IPS-18c (cell line): ENCODE measurements around the gene SYT1.

Experiments
- H3K4me3 ChIP-seq: 2 replicates; pipeline ENCODE4 v1.7.0; 2013; ENCODE audit warnings: low read depth, mild to moderate bottlenecking, low read length, moderate library complexity; ENCODE audit not compliant: insufficient read depth
- H3K9me3 ChIP-seq: one replicate; pipeline ENCODE4 v1.6.1; 2013; ENCODE audit warnings: mild to moderate bottlenecking, low read length, moderate library complexity; ENCODE audit not compliant: control insufficient read depth, insufficient read depth

The SYT1 gene

DNA sequence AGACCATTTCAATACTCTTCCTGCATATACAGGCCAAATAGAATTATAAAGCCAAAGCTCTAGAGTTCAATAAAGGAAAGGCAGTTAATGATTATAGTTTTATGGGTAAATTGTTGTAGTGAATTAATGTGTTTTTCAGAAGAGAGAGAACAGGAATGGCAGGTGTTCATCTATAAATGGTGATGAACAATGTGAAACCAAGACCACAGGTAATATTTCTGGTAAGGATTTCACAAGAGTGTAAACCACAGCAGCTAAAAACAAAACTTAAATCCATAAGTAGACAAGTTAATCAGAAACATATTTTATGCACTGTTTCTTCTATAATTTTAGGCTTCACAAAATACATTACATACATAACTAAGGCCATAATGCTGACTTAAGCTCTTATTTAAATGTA, 204.4 kb downstream of the SYT1 start:
- H3K9me3 ChIP-seq: no peaks in the 10 kb centered on the region
- no peak overlapping the region for H3K4me3 ChIP-seq

DNA sequence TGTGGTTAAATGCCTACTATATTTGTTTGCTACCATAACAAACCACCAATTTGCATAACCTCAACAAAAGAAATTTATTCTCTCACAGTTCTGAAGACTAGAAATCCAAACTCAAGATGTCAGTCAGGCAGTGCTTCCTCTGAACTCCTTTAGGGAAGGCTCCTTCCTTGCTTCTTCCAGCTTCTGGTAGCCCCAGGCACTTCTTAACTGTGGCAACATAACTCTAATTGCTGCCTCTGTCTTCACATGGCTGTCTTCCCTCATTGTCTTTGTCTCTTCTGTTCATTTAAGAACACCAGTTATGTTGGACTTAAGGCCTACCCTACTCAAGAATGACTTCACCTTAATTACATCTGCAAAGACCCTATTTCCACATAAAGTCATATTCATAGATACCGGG, 206.9 kb downstream of the SYT1 start:
- H3K4me3 ChIP-seq: no peak overlapping the region
- H3K9me3 ChIP-seq: no peaks in the 10 kb centered on the region

- Histone ChIP-seq H3K4me3 (no peak overlapping the region), H3K9me3 (no peaks in the 10 kb centered on the region)
Measured at GRCh38 chr12:79073506-79073905, 208.9 kb downstream of the SYT1 start.

DNA sequence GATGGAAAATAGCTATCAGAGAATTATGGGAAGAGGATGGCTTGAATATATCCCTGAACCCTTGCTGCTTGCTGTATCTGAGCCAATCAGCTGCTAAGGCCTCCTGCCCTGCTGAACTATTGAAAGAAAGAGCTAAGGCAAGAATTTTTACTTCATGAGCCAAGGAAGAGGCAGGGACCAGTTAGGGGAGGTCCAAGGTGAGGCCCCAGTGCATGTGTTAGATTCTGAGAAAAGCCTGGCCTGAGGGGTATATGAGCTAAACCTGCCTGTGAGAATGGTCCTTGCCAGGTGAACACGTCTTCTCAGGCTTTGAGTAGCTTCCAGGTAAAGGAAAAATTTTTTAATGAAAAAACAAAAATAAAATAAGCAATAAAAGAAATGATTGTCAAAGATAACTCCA, 218.0 kb downstream of the SYT1 start:
- Histone ChIP-seq H3K4me3 (no peak overlapping the region), H3K9me3 (no peaks in the 10 kb centered on the region)

DNA sequence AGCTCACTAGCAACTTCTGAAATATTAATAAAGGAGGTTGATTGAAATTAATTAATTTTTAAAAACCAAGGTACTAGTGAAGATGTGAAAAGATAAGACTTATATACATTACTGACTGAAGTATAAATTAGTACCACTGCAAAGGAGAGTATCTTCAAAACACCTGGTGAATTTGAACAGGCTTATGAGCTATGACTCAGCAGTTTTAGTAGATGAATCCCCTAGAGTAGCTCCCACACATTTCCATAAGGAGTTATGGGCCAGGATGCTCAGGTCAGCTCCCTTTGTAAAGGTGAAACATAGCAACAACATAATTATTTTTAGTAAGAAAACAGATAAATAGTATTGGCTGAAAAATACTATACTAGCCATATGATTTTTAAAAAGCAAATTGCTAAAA, 218.6 kb downstream of the SYT1 start:
- no peaks in the 10 kb centered on the region for H3K9me3 ChIP-seq
- no peak overlapping the region for H3K4me3 ChIP-seq

DNA sequence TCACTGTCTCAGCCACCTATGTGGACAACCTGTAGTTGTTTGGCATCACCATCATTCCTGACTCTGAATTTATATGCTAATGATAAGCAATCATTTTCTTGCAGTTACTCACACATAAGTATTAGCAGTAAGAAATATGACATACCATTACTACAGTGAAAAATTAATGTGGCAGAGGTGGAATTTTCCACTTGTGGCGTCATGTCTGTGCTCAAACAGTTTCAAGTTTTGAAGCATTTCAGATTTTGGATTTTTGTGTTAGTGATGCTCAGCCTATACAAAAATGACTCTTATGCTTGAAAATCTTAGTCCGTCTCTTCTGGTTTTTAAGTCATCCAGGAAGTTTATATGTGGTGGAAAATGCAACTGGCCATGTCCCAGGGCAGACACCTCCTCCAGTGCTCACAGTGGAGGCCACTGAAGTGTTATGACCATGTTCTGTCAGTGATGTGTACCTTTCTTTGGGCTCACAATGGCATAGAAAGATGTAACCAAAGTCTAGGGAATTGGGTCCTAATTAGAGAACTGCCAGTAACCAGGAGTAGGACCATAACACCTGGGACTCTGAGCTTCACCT, 220.6 kb downstream of the SYT1 start:
- Histone ChIP-seq H3K4me3 (no peak overlapping the region), H3K9me3 (no peaks in the 10 kb centered on the region)

GRCh38 chr12:79086541-79087296, 222.1 kb downstream of the SYT1 start:
- no peak overlapping the region for H3K4me3 ChIP-seq
- H3K9me3 ChIP-seq: no peaks in the 10 kb centered on the region

DNA sequence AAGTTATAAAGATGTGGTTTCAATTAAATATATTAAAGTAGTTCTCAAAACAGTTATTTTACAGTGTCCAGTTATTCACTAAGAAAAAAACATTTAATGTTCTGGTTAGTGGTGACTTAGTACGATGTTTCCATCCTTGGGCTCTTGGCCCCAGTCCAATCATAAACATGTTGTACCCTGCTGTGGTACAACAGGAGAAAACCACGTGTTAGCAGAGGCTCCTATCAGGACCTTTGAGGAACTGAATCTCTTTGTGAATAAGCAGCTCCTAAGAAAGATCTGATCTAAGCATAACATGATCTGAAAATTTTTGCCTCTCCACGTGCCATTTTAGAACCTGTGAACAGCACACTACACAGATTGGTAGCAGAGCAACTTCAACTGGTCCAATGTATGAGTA, 234.0 kb downstream of the SYT1 start:
- H3K9me3 ChIP-seq: no peaks in the 10 kb centered on the region
- no peak overlapping the region for H3K4me3 ChIP-seq

GRCh38 chr12:79108962-79109361, 244.4 kb downstream of the SYT1 start:
- no peak overlapping the region for H3K4me3 ChIP-seq
- H3K9me3 ChIP-seq: no peaks in the 10 kb centered on the region

DNA sequence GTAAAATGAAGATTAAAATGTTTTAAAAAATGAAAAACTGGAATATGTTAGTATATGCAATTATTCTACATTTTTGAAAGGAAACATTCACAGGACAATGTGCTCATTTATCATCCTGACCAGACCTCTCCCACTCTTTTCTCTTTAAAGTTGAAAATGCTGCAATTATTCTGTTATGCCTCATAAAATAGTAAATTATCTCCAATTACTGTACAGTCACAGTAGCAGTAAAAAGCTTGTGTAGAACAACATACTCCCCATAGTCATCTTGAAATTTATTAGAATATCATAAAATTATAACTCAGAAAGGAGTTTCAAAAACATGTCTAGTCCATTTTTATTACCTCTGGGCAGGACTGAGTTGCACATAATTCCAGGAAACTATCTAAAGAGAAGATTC, 250.3 kb downstream of the SYT1 start:
- no peaks in the 10 kb centered on the region for H3K9me3 ChIP-seq
- H3K4me3 ChIP-seq: no peak overlapping the region

GRCh38 chr12:79115743-79116142, 251.2 kb downstream of the SYT1 start:
- H3K4me3 ChIP-seq: no peak overlapping the region
- no peaks in the 10 kb centered on the region for H3K9me3 ChIP-seq

DNA sequence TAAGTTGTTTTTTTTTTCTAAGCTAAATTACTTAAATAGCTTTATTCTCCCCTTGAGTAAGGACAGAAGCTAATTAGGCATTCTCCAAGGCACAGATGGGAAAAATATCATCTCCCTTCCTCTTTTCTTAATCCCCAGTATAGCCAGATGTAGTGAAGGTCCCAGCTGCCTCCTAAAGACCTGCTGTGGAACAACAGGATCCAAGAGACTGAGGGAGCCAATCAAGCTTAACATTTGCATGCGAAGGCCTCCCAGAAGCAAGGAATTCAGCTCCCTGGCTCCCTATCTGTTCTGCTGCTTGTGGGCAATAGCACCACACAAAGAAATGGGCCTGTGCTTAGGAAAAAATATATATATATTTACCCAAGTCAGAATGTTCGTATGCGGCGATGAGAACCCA, 255.2 kb downstream of the SYT1 start:
- H3K9me3 ChIP-seq: no peaks in the 10 kb centered on the region
- no peak overlapping the region for H3K4me3 ChIP-seq

- Histone ChIP-seq H3K9me3 (no peaks in the 10 kb centered on the region), H3K4me3 (no peak overlapping the region)
Measured at GRCh38 chr12:79121486-79121885, 256.9 kb downstream of the SYT1 start.

GRCh38 chr12:79124385-79124784, 259.8 kb downstream of the SYT1 start:
- Histone ChIP-seq H3K9me3 (no peaks in the 10 kb centered on the region), H3K4me3 (no peak overlapping the region)

DNA sequence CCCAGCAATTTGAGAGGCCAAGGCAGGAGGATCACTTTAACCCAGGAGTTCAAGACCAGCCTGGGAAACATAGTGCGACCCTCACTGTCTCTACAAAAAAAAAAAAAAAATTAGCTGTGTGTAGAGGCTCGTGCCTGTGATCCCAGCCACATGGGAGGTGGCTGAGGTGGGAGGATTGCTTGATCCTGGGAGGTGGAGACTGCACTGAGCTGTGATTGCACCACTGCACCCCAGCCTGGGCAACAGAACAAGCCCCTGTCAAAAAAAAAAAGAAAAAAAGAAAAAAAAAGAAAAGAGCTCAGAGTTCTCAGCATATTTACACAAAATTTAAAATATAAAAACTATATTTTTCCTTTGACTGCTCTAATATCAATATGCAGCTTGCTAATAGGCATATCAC, 260.8 kb downstream of the SYT1 start:
- no peak overlapping the region for H3K4me3 ChIP-seq

DNA sequence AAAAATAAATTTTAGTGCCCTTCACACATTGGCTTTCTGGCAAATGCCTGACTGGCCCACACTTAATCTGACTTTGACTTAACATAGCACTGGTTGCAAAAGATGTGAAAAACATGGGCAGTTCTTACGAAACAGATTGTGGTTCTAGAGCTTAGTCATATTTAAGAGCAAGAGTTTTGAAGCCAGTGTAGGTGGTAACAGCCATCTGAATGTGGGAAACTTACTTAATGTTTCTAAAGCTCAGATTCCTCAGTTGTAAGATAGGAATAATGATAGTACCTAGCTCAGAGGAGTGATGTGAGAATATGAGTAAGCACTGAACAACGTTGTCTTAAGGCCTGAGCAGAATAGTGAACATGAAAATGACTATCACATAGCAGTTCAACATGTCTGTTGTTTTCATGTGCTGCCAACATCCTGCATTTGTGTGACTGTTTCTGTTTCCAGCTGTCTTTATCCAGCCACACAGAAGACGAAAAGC, 262.7 kb downstream of the SYT1 start:
- H3K9me3 ChIP-seq: no peaks in the 10 kb centered on the region
- no peak overlapping the region for H3K4me3 ChIP-seq

More for the DNA sequence above, 260.8 kb downstream of the SYT1 start:
- H3K9me3 ChIP-seq: no peaks in the 10 kb centered on the region

DNA sequence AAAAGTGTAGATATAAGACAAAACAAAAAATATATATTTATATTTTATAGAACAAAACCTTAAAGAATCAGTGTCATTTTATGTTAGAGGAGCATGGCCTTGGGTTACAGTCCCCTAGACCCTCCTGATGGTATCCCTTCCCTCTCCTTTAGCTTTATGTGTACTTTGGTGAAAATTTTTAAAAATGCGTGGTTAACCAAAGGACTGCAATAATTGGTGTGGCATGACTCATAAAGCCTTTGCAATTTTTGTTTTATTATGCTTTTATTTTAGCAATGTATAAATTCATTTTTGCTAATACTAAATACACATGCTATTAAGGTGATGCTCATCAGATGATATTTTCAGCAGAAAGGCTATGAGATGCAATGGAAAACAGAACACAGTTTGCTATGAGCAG, 264.4 kb downstream of the SYT1 start:
- no peak overlapping the region for H3K4me3 ChIP-seq
- H3K9me3 ChIP-seq: no peaks in the 10 kb centered on the region

DNA sequence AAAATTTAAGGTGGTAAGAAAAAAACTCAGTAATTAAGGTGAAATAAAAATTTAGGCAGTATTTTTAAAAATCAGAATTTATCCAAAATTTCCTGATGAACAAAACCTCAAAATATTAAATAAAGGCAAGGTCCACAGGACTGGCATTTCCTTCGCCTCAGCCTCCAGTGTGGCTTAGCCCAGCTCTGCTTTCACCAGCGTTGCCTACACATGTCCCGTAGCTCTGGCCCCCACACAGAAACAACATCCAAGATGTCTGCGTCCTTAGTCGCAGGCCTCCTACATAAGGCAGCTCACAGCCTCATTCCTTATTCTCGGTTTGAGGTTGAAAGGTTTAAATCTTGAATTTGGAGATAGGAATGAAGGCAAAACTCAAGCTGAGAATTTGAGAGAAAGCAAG, 274.3 kb downstream of the SYT1 start:
- Histone ChIP-seq H3K9me3 (no peaks in the 10 kb centered on the region), H3K4me3 (no peak overlapping the region)

- Histone ChIP-seq H3K4me3 (no peak overlapping the region), H3K9me3 (no peaks in the 10 kb centered on the region)
Measured at GRCh38 chr12:79140711-79141110, 276.1 kb downstream of the SYT1 start.
